Amygdala (tissue), 56 donors: ENCODE data around the gene LRMDA.
A peak's percentile ranks its signal among the peaks of the same experiment; 100 is the strongest.

Experiments used
- DNase-seq, 56 donors: peaks; one replicate each; lab custom pipeline; 2025; lab: John Stamatoyannopoulos, UW

LRMDA gene

GRCh38 chr10:76192694-76193320 is 761.4 kb downstream of the LRMDA start:
- DNase-seq, result no peak

- no peak for DNase-seq
Observed at GRCh38 chr10:76195654-76196390, 764.4 kb downstream of the LRMDA start.

GRCh38 chr10:76197293-76197692 is 765.9 kb downstream of the LRMDA start:
- no peak for DNase-seq

DNA sequence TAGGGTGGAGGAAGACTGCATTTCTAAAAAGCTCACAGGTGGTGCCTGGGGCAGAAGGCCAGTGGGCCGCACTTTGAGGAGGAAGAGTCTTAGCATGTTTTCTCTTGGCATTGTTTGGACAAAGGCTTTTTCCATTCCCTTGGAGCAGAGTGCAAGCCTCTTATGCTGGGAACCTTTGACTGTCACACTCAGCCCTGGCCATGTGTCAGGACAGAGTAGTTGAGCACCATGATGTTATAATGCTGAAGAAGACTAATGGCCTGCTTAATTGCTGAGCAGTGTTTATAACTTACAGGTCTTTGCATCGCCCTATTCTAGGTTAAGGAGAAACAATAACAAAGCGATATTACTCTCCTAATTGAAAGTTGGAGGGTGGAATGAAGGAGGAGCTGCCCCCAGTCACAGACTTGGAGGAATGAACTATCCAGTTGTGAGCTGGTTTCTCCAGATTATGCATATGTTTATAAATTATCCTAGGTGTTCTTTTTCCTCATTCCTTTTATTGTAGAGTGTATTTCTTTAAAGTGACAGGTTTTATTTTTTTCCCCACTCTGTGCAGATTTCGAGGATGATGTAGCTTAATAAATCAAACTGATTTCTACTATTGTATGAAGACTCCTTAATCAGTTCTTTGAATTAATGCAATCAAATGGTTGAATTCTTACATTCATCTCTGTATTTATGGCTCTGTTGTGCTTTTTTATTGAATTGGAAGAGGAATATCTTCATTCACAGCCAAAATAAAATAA is 767.0 kb downstream of the LRMDA start:
- DNase-seq, result no peak

DNA sequence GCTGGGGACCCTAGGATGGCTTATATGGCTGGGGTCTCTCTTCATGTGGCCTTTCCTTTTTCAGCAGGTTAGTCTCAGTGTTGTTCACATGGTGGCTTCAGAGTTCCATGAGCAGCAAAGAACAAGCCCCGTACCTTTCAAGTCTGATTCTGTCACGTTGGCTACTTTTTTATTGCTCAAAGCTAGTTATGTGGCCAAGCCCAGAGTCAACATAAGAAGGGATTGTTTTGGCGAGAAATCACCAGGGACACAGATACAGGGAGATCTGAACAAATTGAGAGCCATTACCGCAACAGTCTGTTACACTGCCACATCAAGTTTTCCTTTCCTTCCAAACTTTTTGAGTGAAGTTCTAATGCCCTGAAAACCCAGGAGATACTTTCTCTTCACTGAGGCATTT is 770.5 kb downstream of the LRMDA start:
- DNase-seq, result no peak

GRCh38 chr10:76202777-76203176 is 771.4 kb downstream of the LRMDA start:
- DNase-seq, result no peak

DNA sequence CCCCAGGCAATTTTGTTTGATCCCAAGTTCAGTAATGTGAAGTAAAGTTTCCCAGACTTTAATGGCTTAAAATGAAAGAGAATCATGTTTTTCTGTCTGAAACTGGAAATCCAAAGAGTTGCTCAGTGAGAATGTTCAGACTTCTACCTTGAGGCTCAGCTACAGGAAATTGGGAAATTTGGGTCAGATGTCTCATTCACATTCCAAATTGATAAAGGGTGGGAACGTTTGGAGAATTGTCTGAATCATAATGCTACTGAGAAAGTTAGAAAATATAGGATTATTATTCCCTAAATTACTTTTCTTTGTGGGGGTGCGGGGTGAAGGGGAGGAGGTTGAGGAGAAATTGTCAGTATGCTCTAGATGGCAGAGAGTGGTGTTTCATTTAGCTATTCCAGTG is 773.9 kb downstream of the LRMDA start:
- DNase-seq, result no peak

DNA sequence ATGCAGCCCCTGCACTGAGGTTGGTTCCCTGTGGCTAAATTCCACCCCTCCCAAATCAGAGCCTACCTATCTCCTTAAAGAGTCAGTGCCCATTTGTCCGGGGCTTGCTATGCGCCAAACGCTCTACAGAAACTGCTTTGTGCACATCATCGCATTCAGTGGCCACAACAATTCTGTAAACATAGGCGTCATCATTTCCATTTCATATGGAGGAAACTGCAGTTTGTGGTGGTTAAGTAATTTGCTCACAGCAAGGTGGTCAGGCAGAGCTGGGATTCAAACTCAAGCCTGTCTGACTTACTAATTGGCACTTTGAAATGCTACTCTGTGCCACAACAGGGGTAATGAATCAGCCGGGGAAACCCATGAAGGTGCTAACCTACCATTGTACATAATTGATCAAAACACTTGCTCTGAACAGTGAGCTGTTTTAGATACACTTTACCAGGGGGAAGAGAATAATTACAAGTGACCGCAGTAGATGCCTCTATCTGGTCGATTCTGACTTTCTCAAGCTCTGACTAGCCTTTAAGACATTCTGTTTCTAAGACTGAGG is 775.5 kb downstream of the LRMDA start:
- DNase-seq, result no peak

DNA sequence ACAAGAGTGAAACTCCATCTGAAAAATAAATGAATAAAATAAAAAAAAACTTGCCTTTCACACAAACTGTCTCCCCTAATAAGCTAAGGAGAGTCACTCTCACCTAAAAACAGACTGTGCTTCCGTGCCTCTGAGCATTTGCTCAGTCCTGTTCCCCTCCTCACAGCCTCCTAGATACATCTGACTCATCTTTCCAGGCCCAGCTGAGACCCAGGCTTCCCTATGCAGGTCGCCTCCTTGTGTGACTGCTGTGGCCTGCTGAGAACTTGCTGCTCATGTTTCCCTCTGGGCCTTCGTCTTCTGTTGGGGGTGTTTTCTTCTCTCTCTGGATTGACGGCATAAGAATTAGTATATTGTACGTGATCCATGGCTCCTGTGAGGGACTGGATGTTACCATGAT is 777.7 kb downstream of the LRMDA start:
- no peak for DNase-seq

DNA sequence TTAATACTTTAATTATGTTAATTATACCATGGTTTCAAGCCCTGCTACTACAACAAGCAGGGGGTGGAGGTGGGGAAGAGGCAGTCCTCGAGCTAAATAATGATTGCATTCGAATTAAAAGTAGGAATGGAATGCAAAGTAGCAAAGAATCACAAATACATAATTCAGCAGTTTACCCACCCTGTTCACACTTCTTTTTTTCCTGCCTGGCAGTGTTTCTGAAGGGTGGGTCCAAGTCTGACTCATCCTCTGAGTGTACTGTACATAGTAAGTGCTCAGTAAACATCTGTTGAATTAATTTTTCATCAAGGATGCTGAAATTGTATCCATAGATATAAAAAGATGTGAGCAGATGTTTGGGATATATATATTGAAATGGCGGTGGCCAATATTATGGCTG is 778.8 kb downstream of the LRMDA start:
- DNase-seq, result no peak

GRCh38 chr10:76211691-76212090 is 780.3 kb downstream of the LRMDA start:
- no peak for DNase-seq

- no peak for DNase-seq
Observed at GRCh38 chr10:76213876-76214275, 782.5 kb downstream of the LRMDA start.

- no peak for DNase-seq
Observed at GRCh38 chr10:76218035-76218434, 786.6 kb downstream of the LRMDA start.

GRCh38 chr10:76229341-76229740 is 797.9 kb downstream of the LRMDA start:
- no peak for DNase-seq

DNA sequence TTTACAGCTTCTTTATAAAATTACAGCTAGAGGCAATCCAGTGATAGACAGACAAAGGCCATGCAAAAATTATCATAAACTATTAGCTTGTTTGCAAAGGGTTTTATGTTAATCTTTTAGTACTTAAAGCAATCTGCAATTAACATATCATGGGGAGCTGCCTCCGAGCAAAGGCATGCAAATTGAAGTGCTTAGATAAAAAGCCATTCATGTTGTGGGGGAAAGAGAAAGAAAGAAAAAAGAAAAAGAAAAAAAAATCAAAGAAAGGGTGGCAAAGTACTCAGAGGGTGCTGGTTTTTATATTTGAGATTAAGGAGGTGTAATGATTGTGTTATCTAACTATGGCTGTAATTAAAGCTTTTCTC is 799.5 kb downstream of the LRMDA start:
- no peak for DNase-seq

GRCh38 chr10:76231286-76231934 is 800.0 kb downstream of the LRMDA start:
- no peak for DNase-seq

- DNase-seq, result no peak
Observed at GRCh38 chr10:76234499-76235226, 803.2 kb downstream of the LRMDA start.

DNA sequence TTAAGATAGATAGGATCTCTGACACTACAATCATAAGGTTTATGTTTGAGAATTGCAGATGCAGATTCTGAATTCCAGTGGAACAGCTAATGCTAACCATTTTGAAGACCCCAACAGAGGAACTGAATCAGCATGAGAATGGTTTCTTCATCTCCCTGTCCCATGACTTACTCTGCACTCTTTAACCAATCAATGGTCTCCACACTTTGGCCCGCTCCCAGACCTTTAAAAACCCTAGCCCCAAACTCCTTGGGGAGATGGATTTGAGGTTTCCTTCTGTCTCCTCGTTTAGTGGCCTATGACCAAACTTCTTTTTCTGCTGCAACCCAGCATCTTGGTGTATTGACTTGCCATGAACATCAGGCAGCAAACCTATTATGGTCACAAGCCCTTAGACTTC is 804.9 kb downstream of the LRMDA start:
- no peak for DNase-seq

GRCh38 chr10:76242956-76243355 is 811.5 kb downstream of the LRMDA start:
- DNase-seq, result no peak

GRCh38 chr10:76244061-76244686 is 812.8 kb downstream of the LRMDA start:
- DNase-seq, result peak in 9 of 56 donors; percentile 1 to 51 (median 5)
